Fibroblast of lung (primary cell): ENCODE measurements around the gene CETN1.

Experiments
- CTCF ChIP-seq, 2 donors: IDR thresholded peaks in 1 of 2; conservative IDR thresholded peaks in 1 of 2; 1 replicate in 1 of 2; 2 replicates in 1 of 2; pipeline ENCODE4 v1.5.1; 2011 to 2012; ENCODE audit warnings: low read length in 2 of 2, control low read depth in 1 of 2, inconsistent platforms in 1 of 2, low read depth in 1 of 2, mild to moderate bottlenecking in 1 of 2
- EZH2 ChIP-seq: IDR thresholded peaks from 2 replicates; pipeline ENCODE4 v1.5.1; 2012; ENCODE audit warnings: low read length, control low read depth, mild to moderate bottlenecking; ENCODE audit errors: missing control alignments

GRCh38 chr18:568731-569130, 11.4 kb upstream of the CETN1 start:
- TF ChIP-seq CTCF (conservative IDR thresholded peaks at IDR 0.05 in 1 of 2, IDR thresholded peaks at IDR 0.05 in 1 of 2; ENCODE audit: low read depth in 1 of 2, low read length in 2 of 2) (no peak), EZH2 (no peak)
